Thoracic aorta (tissue), 2 donors: ENCODE results near the gene SLC49A3. TPM values are rescaled to one million over a fixed set of nuclear protein-coding genes. Genes with fewer than 3 reads are reported as not detected.
"Not testable (repeated sequence)": the region's sequence is repeated elsewhere in the genome, so short reads cannot be mapped to it uniquely, and the experiment has no call there.

Experiments
- ATAC-seq: fragments of 150-250 bp; one replicate; pipeline ENCODE4 v1.8.0; 2017; ENCODE audit warnings: low read depth; ENCODE audit not compliant: insufficient number of reproducible peaks, low FRiP score
- DNase-seq: peaks from one replicate; pipeline ENCODE4 v3.0.0-alpha.2; 2020; ENCODE audit warnings: low spot score
- H3K27ac ChIP-seq, 2 donors: fragments of 200-600 bp; sonication (generic); 1 replicate in 1 of 2; 2 replicates in 1 of 2; pipeline ENCODE4 v1.5.1; 2016; ENCODE audit warnings: mild to moderate bottlenecking in 2 of 2, moderate library complexity in 2 of 2
- H3K27me3 ChIP-seq: fragments of 200-600 bp; sonication (generic); replicated peaks from 2 replicates; pipeline ENCODE4 v1.6.0; 2016; ENCODE audit warnings: mild to moderate bottlenecking; ENCODE audit not compliant: insufficient read depth
- H3K36me3 ChIP-seq: fragments of 200-600 bp; sonication (generic); one replicate; pipeline ENCODE4 v1.5.1; 2016
- H3K4me1 ChIP-seq, 2 donors: fragments of 200-600 bp; sonication (generic); 1 replicate in 1 of 2; 2 replicates in 1 of 2; pipeline versions ENCODE4 v1.5.1 to v1.6.0; 2016; ENCODE audit warnings: low read depth in 2 of 2, mild to moderate bottlenecking in 1 of 2; ENCODE audit not compliant: control insufficient read depth in 1 of 2
- H3K4me3 ChIP-seq: fragments of 200-600 bp; sonication (generic); 2 replicates; pipeline ENCODE4 v1.5.1; 2016; ENCODE audit warnings: mild to moderate bottlenecking
- H3K9me3 ChIP-seq: fragments of 200-600 bp; sonication (generic); 2 replicates; pipeline ENCODE4 v1.5.1; 2016
- CTCF ChIP-seq: fragments of 200-600 bp; sonication (generic); IDR thresholded peaks from one replicate; pipeline ENCODE4 v1.5.1; 2019; ENCODE audit warnings: antibody characterized with exemption
- total RNA-seq, 2 donors: library from RNA; depleted of rRNA; stranded (reverse); fragments of >200 nt; gene quantifications; one replicate each; pipeline versions ENCODE4 v1.1.0 to v1.2.3, GENCODE V29; 2016

Gene SLC49A3
- total RNA-seq, 2 donors from 2014 or later: 9.1 to 26.0 TPM

- H3K4me1 ChIP-seq: peaks cover 0 to under 1% of the 10 kb centered on the region in 2 donors
- no peak for DNase-seq
- H3K36me3 ChIP-seq: no peaks in the 10 kb centered on the region
- no peaks in the 10 kb centered on the region for H3K27me3 ChIP-seq
- TF ChIP-seq CTCF: no peak
- ATAC-seq: no peak
- H3K4me3 ChIP-seq: no peak overlapping the region
- H3K27ac ChIP-seq: no peak overlapping the region
- no peaks in the 10 kb centered on the region for H3K9me3 ChIP-seq
These were observed 11.0 kb upstream of the SLC49A3 start for GRCh38 chr4:699816-700580.

GRCh38 chr4:694341-694940 is 5.5 kb upstream of the SLC49A3 start:
- H3K36me3 ChIP-seq, DNase-seq, H3K27ac ChIP-seq, H3K4me1 ChIP-seq, H3K4me3 ChIP-seq, ATAC-seq, H3K9me3 ChIP-seq, H3K27me3 ChIP-seq: not testable (repeated sequence)

- peaks cover 7 to 15% of the 10 kb centered on the region in 2 donors for H3K4me1 ChIP-seq
- H3K36me3 ChIP-seq: no peaks in the 10 kb centered on the region
- H3K9me3 ChIP-seq: no peaks in the 10 kb centered on the region
- H3K27me3 ChIP-seq: no peaks in the 10 kb centered on the region
- no peak for TF ChIP-seq CTCF
- ATAC-seq: no peak
- no peak overlapping the region for H3K4me3 ChIP-seq
- H3K27ac ChIP-seq: no peak overlapping the region
- no peak for DNase-seq
These were observed 4.0 kb upstream of the SLC49A3 start for GRCh38 chr4:692771-693554.

- peak overlapping the region; percentile 53 to 72 for H3K27ac ChIP-seq
- H3K4me1 ChIP-seq: peaks cover 7 to 22% of the 10 kb centered on the region in 2 donors
- H3K9me3 ChIP-seq: no peaks in the 10 kb centered on the region
- no peaks in the 10 kb centered on the region for H3K36me3 ChIP-seq
- no peaks in the 10 kb centered on the region for H3K27me3 ChIP-seq
- H3K4me3 ChIP-seq: peak overlapping the region; percentile 75
- DNase-seq: no peak
- ATAC-seq: no peak
- TF ChIP-seq CTCF: no peak
These were observed 772 bp upstream of the SLC49A3 start for GRCh38 chr4:689723-690122.

- Histone ChIP-seq H3K4me1 (peaks cover 7 to 22% of the 10 kb centered on the region in 2 donors), H3K36me3 (no peaks in the 10 kb centered on the region), H3K4me3 (peak overlapping the region; percentile 75), H3K27ac (peak overlapping the region in 1 of 2 donors; percentile 72), H3K9me3 (no peaks in the 10 kb centered on the region), H3K27me3 (no peaks in the 10 kb centered on the region)
- DNase-seq (no peak), ATAC-seq (no peak)
- no peak for TF ChIP-seq CTCF
These were observed 739 bp downstream of the SLC49A3 start for GRCh38 chr4:687971-688853.
